Thoracic aorta (tissue), 2 donors: Measurements from ENCODE around the gene NPBWR2. TPM values are rescaled to one million over a fixed set of nuclear protein-coding genes. Genes with fewer than 3 reads are reported as not detected.

Source experiments
- ATAC-seq: fragments of 150-250 bp; one replicate; pipeline ENCODE4 v1.8.0; 2017; ENCODE audit warnings: low read depth; ENCODE audit not compliant: insufficient number of reproducible peaks, low FRiP score
- DNase-seq: peaks from one replicate; pipeline ENCODE4 v3.0.0-alpha.2; 2020; ENCODE audit warnings: low spot score
- H3K27ac ChIP-seq, 2 donors: fragments of 200-600 bp; sonication (generic); 1 replicate in 1 of 2; 2 replicates in 1 of 2; pipeline ENCODE4 v1.5.1; 2016; ENCODE audit warnings: mild to moderate bottlenecking in 2 of 2, moderate library complexity in 2 of 2
- H3K27me3 ChIP-seq: fragments of 200-600 bp; sonication (generic); replicated peaks from 2 replicates; pipeline ENCODE4 v1.6.0; 2016; ENCODE audit warnings: mild to moderate bottlenecking; ENCODE audit not compliant: insufficient read depth
- H3K36me3 ChIP-seq: fragments of 200-600 bp; sonication (generic); one replicate; pipeline ENCODE4 v1.5.1; 2016
- H3K4me1 ChIP-seq, 2 donors: fragments of 200-600 bp; sonication (generic); 1 replicate in 1 of 2; 2 replicates in 1 of 2; pipeline versions ENCODE4 v1.5.1 to v1.6.0; 2016; ENCODE audit warnings: low read depth in 2 of 2, mild to moderate bottlenecking in 1 of 2; ENCODE audit not compliant: control insufficient read depth in 1 of 2
- H3K4me3 ChIP-seq: fragments of 200-600 bp; sonication (generic); 2 replicates; pipeline ENCODE4 v1.5.1; 2016; ENCODE audit warnings: mild to moderate bottlenecking
- H3K9me3 ChIP-seq: fragments of 200-600 bp; sonication (generic); 2 replicates; pipeline ENCODE4 v1.5.1; 2016
- CTCF ChIP-seq: fragments of 200-600 bp; sonication (generic); IDR thresholded peaks from one replicate; pipeline ENCODE4 v1.5.1; 2019; ENCODE audit warnings: antibody characterized with exemption
- total RNA-seq, 2 donors: library from RNA; depleted of rRNA; stranded (reverse); fragments of >200 nt; gene quantifications; one replicate each; pipeline versions ENCODE4 v1.1.0 to v1.2.3, GENCODE V29; 2016

The NPBWR2 gene
- total RNA-seq, 2 donors from 2014 or later, result not detected

- DNase-seq (no peak), ATAC-seq (no peak)
- H3K4me1 ChIP-seq, result no peaks in the 10 kb centered on the region
- no peak overlapping the region for H3K27ac ChIP-seq
- no peak for TF ChIP-seq CTCF
- no peak overlapping the region for H3K4me3 ChIP-seq
- no peaks in the 10 kb centered on the region for H3K9me3 ChIP-seq
- H3K36me3 ChIP-seq, result no peaks in the 10 kb centered on the region
- H3K27me3 ChIP-seq, result no peaks in the 10 kb centered on the region
Measured at GRCh38 chr20:64099880-64100565, 7.3 kb downstream of the NPBWR2 start.

GRCh38 chr20:64099086-64099786 lies 8.1 kb downstream of the NPBWR2 start:
- Histone ChIP-seq H3K4me3 (no peak overlapping the region), H3K4me1 (no peaks in the 10 kb centered on the region), H3K9me3 (no peaks in the 10 kb centered on the region), H3K36me3 (no peaks in the 10 kb centered on the region), H3K27me3 (no peaks in the 10 kb centered on the region), H3K27ac (no peak overlapping the region)
- ATAC-seq, result no peak
- TF ChIP-seq CTCF, result no peak
- no peak for DNase-seq

- TF ChIP-seq CTCF, result no peak
- no peak for ATAC-seq
- no peak overlapping the region for H3K4me3 ChIP-seq
- no peaks in the 10 kb centered on the region for H3K9me3 ChIP-seq
- no peaks in the 10 kb centered on the region for H3K27me3 ChIP-seq
- H3K36me3 ChIP-seq, result no peaks in the 10 kb centered on the region
- DNase-seq, result no peak
- H3K27ac ChIP-seq, result no peak overlapping the region
- H3K4me1 ChIP-seq, result no peaks in the 10 kb centered on the region
Measured at GRCh38 chr20:64098471-64099013, 8.8 kb downstream of the NPBWR2 start.

GRCh38 chr20:64096535-64096934 lies 10.8 kb downstream of the NPBWR2 start:
- Histone ChIP-seq H3K27me3 (no peaks in the 10 kb centered on the region), H3K36me3 (no peaks in the 10 kb centered on the region), H3K4me3 (no peak overlapping the region), H3K9me3 (no peaks in the 10 kb centered on the region), H3K4me1 (no peaks in the 10 kb centered on the region), H3K27ac (no peak overlapping the region)
- DNase-seq, result no peak
- no peak for ATAC-seq
- no peak for TF ChIP-seq CTCF

GRCh38 chr20:64095927-64096326 lies 11.4 kb downstream of the NPBWR2 start:
- TF ChIP-seq CTCF, result no peak
- H3K27me3 ChIP-seq, result no peaks in the 10 kb centered on the region

More at GRCh38 chr20:64095927-64096326, 11.4 kb downstream of the NPBWR2 start:
- ATAC-seq (no peak), DNase-seq (no peak)
- Histone ChIP-seq H3K4me3 (no peak overlapping the region), H3K4me1 (no peaks in the 10 kb centered on the region), H3K9me3 (no peaks in the 10 kb centered on the region), H3K27ac (no peak overlapping the region), H3K36me3 (no peaks in the 10 kb centered on the region)
